GM19324 (cell line): ENCODE results near the gene TMEM233.

Experiments
- ATAC-seq: cut with Tn5 transposase; IDR thresholded peaks from one replicate; pipeline ENCODE4 v1.9.1; 2021; ENCODE audit warnings: mild to moderate bottlenecking, moderate library complexity; ENCODE audit not compliant: unreplicated experiment, low FRiP score

Gene TMEM233

DNA sequence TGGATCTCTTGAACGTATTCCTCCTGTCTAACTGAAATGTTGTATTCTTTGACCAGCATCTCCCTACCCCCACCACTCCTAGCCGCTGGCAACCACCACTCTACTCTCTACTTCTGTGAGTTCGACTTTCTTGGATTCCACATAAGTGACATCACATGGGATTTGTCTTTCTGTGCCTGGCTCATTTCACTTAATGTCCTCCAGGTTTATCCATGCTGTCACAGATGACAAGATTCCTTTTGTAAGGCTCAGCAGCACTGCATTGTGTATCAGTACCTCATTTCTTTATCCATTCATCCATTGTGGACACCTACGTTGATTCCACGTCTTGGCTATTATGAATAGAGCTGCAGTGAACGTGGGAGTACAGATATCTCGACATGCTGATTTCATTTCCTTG is 84.9 kb downstream of the TMEM233 start:
- no peak for ATAC-seq

DNA sequence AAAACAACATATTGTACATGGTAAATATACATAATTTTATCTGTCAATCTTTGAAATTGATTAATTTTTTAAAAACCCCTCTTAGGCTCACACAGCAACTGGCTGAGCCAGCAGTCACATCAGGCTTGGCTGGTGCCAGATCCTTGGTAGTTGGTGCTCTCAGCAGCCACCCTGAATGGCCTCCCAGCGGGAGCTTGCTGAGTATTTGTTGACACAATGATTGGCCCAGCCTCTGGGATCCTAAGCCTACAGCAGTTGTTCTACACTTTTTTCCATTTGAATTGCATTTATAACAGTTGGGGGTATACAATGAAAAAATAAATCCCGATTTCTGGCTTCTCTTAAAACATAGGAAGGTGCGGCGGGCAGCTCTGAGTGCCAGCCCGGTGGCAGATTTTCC is 85.5 kb downstream of the TMEM233 start:
- no peak for ATAC-seq

DNA sequence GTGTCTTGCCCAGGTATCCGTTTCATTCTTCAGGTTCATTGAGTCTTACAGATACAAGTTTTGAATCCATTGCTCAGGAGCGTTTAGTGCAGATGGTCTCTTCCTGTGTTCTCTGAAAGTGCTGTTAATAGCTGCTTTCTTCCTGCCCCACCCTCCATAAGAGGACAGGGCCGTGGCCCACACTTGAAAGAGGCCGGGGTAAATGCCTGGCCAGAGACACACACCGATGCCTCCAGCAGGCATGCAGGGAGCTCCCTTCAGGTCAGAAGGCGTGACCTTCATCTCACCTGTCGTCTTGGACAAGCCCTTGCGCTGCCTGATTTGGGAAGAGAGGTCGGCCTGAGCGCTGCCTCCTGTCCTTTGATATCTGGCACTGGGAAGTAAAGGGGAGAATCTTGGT is 85.9 kb downstream of the TMEM233 start:
- no peak for ATAC-seq

DNA sequence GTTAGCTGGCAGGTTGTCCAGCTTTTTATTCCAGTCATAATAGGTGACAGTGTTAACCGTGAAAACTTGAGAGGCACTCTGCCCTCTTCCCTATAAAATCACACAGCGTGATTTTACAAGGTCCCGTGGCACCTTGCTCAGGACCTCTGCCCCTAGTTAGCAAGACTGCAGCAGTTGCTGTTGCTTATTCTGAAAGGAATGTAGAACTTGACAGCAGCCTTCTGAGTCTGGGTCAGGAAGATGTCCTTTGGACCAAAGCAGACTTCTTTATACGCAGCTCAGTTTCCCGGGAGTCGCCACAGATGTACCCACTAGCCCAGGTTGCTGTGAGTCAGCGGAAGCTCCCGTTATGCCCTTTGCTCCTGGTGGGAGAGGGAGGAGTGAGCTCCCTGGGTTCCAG is 87.5 kb downstream of the TMEM233 start:
- no peak for ATAC-seq

DNA sequence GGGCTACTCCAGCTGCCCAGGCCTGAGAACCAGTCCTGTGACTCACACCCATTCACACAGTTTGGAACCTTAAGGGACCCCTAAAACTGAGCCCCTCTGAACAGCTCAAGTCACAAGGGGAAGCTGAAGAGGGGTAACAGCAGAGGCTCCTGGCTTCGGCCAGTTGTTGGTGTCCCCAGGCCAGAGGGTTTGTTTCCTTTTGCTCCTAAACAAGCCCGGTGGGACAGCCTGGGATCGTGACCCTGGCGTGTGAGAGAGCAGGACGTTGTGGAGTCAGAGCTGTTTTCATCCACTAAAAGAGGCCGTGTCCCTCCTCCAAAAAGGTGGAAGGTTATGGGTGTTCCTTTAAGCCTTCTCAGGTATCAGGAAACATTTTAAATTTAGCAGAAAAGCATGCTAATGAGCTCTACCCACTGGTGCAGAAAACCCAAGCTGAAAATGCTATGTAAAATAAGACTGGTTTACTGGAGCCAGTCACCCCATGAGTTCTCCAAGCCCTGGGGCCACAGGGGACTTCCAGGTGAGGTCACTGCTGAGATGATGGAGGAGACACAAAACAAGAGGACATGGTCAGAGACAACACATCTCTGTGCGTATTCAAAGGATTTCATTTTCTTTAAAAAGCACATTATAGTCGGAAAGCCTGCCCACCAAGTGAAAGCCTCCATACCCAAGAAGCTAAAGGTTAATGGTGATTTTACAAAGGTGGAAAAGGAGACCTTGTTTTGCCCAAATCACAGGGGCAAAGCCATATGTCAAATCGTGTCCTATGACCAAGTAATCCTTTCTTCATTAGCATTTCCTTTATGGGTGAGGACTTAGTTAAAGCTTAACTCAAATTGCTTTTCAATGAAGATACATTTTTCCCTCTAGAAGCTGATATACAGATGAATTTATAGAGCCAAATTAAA is 88.4 kb downstream of the TMEM233 start:
- no peak for ATAC-seq

DNA sequence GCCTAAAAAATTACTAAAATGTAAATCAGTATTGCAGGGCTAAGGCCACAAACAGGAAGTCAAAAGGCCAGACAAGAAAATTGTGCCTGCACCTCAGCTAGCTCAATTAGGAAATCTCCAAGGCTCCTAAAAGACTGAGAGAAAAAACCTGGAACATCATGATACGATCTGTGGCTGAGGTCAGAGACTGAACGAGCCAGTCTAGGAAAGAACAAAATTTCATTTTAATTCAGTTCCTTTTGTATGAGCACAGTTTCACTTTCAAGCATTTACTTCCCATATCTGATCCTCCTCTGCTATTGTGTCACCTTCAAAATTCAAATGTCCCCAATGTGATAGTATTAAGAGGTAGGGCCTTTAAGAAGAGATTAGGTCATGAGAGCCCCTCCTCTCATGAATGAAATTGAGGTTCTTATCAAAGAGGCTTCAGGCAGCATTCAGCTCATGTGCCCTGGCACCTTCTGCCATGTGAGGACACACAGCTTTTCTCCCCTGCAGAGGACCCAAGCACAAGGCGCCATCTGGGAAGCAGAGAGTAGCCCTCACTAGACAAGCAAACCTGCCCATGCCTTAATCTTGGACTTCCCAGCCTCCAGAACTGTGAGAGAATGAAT is 89.2 kb downstream of the TMEM233 start:
- no peak for ATAC-seq

DNA sequence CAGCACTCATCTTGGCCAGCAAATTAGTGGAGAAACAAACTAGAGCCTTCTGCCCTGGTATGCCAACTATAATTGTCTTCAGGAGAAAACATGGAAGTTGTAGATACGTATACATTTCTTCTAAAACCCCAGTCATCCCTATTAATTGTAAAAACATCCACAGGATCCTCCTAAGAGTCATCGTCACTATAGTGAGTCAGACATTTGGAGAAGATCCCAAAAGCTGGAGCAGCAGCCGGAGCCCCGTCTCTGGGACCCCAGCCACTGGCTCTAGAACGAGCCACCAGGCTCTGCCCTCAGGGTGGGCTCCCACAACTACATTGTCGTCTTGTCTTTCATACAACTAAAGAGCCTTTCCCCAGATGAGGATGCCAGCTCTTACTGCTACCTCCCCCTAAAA is 89.8 kb downstream of the TMEM233 start:
- no peak for ATAC-seq

DNA sequence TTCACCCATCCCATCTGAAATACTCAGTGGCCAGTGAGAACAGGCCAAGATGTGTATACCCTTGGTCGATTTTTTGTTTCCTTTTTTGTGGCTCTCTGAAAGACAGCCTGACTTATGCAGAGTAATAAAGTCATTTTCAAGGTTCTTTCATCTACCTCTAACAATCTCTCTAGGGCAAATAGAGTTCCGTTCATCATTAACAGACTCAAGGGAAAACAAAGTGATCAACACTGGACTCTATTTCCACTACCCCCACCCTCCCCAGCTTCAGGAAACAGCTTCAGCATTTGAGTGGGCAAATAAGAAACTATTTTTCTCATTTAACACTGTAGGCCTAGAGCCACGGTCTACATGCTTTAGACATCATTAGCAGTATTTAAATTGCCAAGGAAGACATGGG is 90.2 kb downstream of the TMEM233 start:
- no peak for ATAC-seq

DNA sequence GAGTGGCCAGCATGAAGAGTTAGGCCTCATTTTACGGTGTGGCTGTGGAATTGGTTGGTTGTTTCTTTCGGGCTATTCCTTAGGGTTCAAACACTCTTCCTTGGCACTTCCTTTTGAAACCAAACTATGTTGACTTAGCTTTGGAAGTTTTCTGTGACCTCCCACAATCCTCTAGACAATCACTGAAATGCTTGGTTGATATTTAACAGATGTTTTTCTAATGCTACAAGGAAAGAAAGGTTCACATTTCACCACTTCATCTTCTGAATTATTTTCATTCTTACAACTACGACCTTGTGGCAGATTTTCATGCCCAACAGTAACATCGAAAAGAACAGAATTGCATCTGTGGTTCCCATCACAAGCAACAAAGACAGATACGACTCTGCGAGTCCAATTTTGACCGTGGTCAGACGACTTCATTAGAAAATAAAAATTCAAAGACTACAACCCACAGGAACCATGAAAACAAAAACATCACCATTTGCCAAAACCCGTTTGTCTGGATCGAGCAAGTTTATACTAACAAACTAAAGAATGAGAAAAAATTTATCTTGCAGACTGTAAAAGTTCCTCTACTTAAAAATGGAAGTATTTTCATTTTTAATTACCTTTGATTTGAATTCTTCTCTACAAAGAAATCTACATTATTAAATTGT is 91.3 kb downstream of the TMEM233 start:
- no peak for ATAC-seq

DNA sequence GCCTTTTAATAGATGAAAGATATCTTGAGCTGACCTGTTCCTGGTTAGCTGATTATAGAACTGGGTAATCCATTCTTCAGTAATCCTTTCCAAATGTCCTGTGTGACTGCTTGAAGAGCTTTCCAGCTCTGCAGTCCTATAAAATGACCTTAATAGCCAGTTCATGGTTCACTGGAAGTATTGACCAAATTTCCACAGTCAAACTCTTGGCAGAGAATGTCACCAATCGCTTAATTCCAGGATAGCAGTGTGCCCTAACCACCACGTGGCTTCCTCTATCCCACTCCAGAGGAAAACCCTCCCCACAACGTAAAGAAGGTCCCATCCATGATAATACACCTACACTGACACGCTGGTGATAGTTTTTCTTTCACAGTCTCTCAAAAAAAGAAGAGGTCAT is 91.8 kb downstream of the TMEM233 start:
- ATAC-seq: no peak

DNA sequence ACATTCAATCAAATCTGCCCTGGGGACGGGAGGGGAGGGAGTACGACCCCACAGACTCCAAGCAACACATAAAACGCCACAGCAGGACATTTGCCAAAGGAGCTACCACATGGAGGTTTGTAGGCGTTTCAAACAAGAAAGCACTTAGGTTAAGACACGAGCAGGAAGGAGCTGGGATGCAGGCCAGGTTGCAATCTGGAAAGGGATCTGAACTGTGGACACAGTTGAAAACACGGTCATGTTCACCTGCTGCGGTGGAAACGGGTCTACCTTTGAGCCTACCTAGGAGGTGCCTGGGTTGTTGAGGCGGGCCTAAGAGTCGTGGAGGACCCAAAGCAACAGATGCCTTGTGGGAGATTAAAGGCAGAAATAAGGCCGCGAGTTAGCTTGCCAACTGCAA is 92.8 kb downstream of the TMEM233 start:
- no peak for ATAC-seq

DNA sequence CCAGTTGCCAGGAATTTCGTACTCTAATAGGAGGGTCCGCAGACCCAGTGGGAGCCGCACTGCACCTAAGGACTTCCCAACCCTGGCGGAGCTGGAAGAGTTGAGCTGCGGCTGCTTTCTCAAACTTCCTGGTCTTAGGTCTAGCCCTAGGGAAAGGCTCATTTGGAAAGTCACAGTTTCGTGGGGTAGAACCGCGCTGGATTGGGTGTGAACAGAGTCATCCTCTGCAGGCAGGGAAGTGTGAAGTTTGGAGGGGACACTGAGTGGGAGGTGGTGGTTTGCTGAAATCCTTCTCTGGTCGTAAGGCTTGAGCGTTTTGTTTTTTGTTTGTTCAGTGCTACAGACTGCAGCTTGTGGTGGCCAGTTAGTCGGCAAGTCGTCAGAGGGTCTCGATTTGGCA is 93.2 kb downstream of the TMEM233 start:
- ATAC-seq: no peak

DNA sequence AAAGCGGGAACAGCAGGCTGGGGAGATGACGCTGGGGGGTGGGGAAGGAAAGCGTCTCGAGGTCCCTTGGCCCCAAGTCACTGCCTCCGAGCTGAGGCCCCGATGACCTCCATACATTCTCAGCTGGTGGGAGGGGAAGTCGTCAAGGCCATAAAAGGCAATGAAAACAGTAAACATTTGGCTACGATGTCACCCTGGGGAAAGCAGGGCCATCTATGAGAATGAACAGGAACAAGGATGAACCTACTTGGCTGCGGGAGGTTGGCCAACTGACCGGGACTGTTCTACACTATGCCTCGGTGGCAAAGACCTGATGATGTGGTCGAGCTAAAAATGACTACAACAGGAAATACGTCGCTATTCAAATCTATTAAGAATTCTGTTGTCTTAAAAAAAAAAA is 93.8 kb downstream of the TMEM233 start:
- no peak for ATAC-seq

DNA sequence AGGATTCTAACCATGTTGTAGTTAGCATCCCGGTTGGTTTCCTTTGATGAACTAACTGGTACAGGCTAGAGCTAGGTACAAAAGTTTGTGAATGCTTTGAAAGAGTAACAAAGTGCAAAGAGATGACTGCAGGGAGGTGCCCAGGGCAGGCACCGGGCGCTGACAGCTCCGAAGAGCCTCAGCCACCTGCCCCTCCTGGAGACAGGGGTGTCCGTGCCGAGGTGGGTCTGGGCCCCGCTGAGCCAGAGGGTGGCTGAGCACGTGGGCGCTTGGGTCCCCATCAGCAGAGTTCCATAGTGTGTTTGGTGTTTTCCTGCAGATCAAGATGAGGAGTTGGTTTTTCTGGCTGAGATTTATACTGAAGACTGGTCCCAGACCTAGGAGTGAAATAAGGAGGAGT is 94.3 kb downstream of the TMEM233 start:
- ATAC-seq: no peak

DNA sequence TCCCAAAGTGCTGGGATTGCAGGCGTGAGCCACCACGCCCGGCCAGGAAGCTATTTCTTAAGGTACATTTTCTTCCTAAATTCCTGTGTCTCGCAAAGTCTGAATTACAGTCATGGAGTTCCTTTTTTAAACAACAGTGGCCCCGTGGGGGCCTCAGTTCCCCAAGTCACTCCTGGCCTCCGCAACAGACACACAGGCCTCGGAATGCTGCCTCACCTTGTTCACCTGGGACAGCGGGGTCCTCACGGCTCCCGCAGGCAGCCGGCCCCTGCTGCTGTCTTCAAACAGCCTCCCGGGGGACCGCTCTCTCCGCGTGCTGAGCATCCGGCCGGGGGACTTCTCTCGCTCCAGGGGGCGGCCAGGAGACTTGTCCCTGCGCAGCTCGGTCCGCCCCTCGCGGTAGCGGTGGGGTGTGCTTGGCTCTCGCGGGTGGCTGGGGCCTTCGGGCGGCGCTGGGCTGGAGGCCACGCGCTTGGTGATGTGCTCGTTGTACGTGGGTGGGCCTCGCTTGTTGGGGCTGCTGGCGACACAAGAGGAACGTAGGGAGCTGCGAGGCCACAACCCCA is 96.4 kb downstream of the TMEM233 start:
- no peak for ATAC-seq

DNA sequence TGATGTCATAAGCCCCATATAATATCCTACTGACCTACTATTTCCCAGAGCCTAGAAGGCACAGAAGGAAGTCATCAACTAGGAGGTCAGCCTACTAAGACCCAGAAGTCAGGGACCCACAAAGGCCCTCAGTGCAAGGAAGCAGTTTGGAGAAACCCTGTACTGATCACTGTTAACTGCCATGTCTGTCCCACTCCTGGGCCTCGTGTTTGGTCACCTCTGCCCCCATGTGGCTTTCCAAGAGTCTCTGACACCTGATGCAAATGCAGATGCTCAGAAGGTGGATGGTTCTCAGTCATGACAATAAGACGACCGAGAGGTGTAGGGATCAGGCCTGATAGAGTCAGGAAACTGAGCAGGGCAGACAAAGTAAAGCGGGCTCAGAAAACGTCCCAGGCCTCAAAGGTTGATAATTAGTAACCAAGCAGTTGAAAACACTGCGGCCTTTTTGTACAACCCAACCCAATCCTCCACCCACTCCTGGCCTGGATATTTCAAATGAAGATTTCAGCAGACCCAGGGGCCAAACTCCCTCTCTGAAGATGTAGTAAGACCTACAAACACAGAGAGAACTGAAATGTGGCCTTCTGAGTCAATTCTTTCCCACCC is 97.7 kb downstream of the TMEM233 start:
- ATAC-seq: no peak

DNA sequence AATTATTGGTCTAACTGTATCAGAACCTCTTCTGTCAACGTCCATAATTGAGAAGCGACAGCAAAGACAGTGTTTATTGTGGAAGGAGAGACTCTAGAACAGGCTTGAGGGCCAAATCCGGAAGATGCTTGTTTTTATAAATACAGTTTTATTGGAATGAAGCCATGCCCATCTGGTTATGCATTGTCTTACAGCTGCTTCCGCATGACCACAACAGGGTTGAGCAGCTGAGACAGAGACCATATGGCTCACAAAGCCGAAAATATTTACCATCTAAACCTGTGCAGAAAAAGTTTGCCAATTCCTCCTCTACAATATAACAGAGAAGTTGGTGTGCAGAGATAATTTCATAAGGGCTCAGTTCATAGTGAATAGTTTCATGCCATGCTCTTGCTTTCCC is 98.8 kb downstream of the TMEM233 start:
- no peak for ATAC-seq
